Eye (tissue), 1 donor: ENCODE results near the gene UXS1.
"Not testable (repeated sequence)": the region's sequence is repeated elsewhere in the genome, so short reads cannot be mapped to it uniquely, and the experiment has no call there.

ENCODE experiments used
- DNase-seq: peaks from one replicate; pipeline ENCODE4 v3.0.0-alpha.2; 2015

The UXS1 gene

GRCh38 chr2:106193977-106194778, at the start of gene UXS1:
Gene UXS1 (minus strand): TSS chr2:106194301. CDS start chr2:106194241, 60 bp downstream.
- DNase-seq, result peak; percentile 99

- not testable (repeated sequence) for DNase-seq
These were observed 45.4 kb upstream of the UXS1 start for GRCh38 chr2:106239491-106239890.

- not testable (repeated sequence) for DNase-seq
These were observed 41.3 kb upstream of the UXS1 start for GRCh38 chr2:106235392-106235791.

- no peak for DNase-seq
These were observed 39.2 kb upstream of the UXS1 start for GRCh38 chr2:106233350-106233706.

GRCh38 chr2:106232638-106233349, 38.7 kb upstream of the UXS1 start:
- no peak for DNase-seq

- no peak for DNase-seq
These were observed 29.2 kb upstream of the UXS1 start for GRCh38 chr2:106223347-106223746.

- DNase-seq, result not testable (repeated sequence)
These were observed 28.0 kb upstream of the UXS1 start for GRCh38 chr2:106222057-106222456.

- DNase-seq, result no peak
These were observed 25.7 kb upstream of the UXS1 start for GRCh38 chr2:106219813-106220212.

- DNase-seq, result not testable (repeated sequence)
These were observed 25.1 kb upstream of the UXS1 start for GRCh38 chr2:106219157-106219556.

GRCh38 chr2:106208874-106209273, 14.8 kb upstream of the UXS1 start:
- DNase-seq, result no peak

GRCh38 chr2:106208399-106208798, 14.3 kb upstream of the UXS1 start:
- DNase-seq, result no peak

GRCh38 chr2:106207246-106207645, 13.1 kb upstream of the UXS1 start:
- no peak for DNase-seq

GRCh38 chr2:106205488-106205887, 11.4 kb upstream of the UXS1 start:
- no peak for DNase-seq

- DNase-seq, result not testable (repeated sequence)
These were observed 10.4 kb upstream of the UXS1 start for GRCh38 chr2:106204551-106204950.

- no peak for DNase-seq
These were observed 7.6 kb upstream of the UXS1 start for GRCh38 chr2:106201661-106202060.

- DNase-seq, result peak; percentile 52
These were observed 3.8 kb upstream of the UXS1 start for GRCh38 chr2:106197878-106198277.

- no peak for DNase-seq
These were observed 1.9 kb upstream of the UXS1 start for GRCh38 chr2:106195981-106196380.

- no peak for DNase-seq
These were observed 1.4 kb upstream of the UXS1 start for GRCh38 chr2:106195456-106195855.

- DNase-seq, result no peak
These were observed 468 bp downstream of the UXS1 start for GRCh38 chr2:106193690-106193976.

- peak; percentile 77 for DNase-seq
These were observed 1.1 kb downstream of the UXS1 start for GRCh38 chr2:106192752-106193689.

- no peak for DNase-seq
These were observed 2.5 kb downstream of the UXS1 start for GRCh38 chr2:106191511-106192016.

GRCh38 chr2:106189764-106190468, 4.2 kb downstream of the UXS1 start:
- DNase-seq, result no peak
